OCI-LY7 (cell line): Measurements from ENCODE around the gene HECW1.

Source experiments
- EZH2phosphoT487 ChIP-seq: fragments of 200-600 bp; sonication (generic); IDR thresholded peaks from 2 replicates; pipeline ENCODE4 v1.6.1; 2018; ENCODE audit warnings: low read depth, borderline replicate concordance, mild to moderate bottlenecking, mixed run types, antibody characterized with exemption, low read length, moderate library complexity, mixed read lengths
- TF ChIP-seq, protein P1 (sequence below): fragments of 200-600 bp; sonication (generic); conservative IDR thresholded peaks from 2 replicates; pipeline ENCODE4 v1.5.1; 2014; ENCODE audit warnings: mild to moderate bottlenecking, antibody characterized with exemption, low read length, moderate library complexity, mixed read lengths

GRCh38 chr7:43438897-43439479 lies 326.5 kb downstream of the HECW1 start:
- TF ChIP-seq, protein P1, sequence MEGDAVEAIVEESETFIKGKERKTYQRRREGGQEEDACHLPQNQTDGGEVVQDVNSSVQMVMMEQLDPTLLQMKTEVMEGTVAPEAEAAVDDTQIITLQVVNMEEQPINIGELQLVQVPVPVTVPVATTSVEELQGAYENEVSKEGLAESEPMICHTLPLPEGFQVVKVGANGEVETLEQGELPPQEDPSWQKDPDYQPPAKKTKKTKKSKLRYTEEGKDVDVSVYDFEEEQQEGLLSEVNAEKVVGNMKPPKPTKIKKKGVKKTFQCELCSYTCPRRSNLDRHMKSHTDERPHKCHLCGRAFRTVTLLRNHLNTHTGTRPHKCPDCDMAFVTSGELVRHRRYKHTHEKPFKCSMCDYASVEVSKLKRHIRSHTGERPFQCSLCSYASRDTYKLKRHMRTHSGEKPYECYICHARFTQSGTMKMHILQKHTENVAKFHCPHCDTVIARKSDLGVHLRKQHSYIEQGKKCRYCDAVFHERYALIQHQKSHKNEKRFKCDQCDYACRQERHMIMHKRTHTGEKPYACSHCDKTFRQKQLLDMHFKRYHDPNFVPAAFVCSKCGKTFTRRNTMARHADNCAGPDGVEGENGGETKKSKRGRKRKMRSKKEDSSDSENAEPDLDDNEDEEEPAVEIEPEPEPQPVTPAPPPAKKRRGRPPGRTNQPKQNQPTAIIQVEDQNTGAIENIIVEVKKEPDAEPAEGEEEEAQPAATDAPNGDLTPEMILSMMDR, result no peak
- TF ChIP-seq EZH2phosphoT487, result no peak
